ENCODE data around the gene LRRC57. TPM values are rescaled to one million over a fixed set of nuclear protein-coding genes. Genes with fewer than 3 reads are reported as not detected.
A peak's percentile ranks its signal among the peaks of the same experiment; 100 is the strongest.

The LRRC57 gene
- polyA plus RNA-seq, 3 donors, result 7.8 to 17.4 (median 11.2) TPM

DNA sequence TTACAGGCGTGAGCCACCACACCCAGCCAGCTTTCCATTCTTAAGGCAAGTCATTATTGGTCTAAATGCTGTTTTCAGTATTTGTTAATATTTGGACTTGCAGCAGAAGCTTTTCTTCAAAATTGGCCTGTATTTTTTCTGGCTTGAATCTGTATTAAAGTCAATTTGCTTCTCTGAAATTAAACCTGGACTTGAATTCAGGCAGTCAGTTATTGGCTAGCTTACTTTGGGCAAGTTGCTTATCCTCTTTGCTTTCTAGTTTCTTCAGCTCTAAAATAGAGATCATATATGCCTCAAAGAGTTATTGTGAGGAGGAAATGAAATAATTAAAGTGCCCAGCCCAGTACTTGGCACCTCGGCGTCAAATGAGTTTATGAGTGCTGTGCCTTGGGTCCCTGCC, 44.1 kb upstream of the LRRC57 start:
- TF ChIP-seq, protein P1, sequence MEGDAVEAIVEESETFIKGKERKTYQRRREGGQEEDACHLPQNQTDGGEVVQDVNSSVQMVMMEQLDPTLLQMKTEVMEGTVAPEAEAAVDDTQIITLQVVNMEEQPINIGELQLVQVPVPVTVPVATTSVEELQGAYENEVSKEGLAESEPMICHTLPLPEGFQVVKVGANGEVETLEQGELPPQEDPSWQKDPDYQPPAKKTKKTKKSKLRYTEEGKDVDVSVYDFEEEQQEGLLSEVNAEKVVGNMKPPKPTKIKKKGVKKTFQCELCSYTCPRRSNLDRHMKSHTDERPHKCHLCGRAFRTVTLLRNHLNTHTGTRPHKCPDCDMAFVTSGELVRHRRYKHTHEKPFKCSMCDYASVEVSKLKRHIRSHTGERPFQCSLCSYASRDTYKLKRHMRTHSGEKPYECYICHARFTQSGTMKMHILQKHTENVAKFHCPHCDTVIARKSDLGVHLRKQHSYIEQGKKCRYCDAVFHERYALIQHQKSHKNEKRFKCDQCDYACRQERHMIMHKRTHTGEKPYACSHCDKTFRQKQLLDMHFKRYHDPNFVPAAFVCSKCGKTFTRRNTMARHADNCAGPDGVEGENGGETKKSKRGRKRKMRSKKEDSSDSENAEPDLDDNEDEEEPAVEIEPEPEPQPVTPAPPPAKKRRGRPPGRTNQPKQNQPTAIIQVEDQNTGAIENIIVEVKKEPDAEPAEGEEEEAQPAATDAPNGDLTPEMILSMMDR (IDR thresholded peaks at IDR 0.05), result no peak

DNA sequence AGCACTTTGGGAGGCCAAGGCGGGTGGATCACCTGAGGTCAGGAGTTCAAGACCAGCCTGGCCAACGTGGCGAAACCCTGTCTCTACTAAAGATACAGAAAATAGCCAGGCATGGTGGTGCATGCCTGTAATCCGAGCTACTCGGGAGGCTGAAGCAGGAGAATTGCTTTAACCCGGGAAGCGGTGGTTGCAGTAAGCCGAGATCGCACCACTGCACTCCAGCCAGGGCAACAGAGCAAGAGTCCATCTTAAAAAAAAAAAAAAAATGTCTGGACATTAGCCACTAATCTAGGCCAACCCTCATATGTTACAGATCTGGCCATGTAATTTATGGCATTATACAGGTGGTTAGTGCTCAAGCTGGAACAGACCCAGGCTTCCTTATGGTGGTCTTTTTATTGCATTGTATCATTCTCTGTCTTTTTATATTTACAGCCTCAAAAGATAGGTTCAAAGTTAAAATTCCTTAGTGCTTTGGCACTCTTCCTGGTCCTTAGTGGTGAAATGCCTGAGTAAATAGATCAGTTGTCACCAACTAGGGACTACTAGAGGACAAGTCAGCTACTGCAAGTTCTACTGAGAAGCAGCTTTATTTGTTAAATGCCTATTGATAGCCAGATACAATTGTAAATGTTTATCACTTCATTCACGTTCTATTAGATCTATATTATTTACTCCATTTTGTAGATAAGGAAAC, 42.8 kb upstream of the LRRC57 start:
- TF ChIP-seq, protein P1 (IDR thresholded peaks at IDR 0.05), result peak; percentile 29
- Mint-ChIP-seq H3K27me3 (ENCODE audit: low read depth in 3 of 3) (peaks cover 0 to 2% (median 0%) of the 10 kb centered on the region in 3 donors), H3K9me3 (no peaks in the 10 kb centered on the region), H3K36me3 (no peaks in the 10 kb centered on the region), H3K4me3 (no peak overlapping the region), H3K27ac (no peak overlapping the region), H3K4me1 (no peaks in the 10 kb centered on the region)
- Histone ChIP-seq H3K4me3 (replicated peaks in 1 of 3; ENCODE audit: low read depth in 2 of 3, low read length in 3 of 3) (no peak overlapping the region), H3K27ac (ENCODE audit: low read depth in 1 of 2, low read length in 2 of 2) (no peak overlapping the region), H2AFZ (ENCODE audit: insufficient read depth, low read depth, low read length, poor library complexity, severe bottlenecking) (no peak overlapping the region), H3K9me3 (replicated peaks in 1 of 2; ENCODE audit: control insufficient read depth in 1 of 2, insufficient read depth in 1 of 2, low read length in 2 of 2) (no peaks in the 10 kb centered on the region), H3K4me1 (ENCODE audit: control insufficient read depth in 1 of 2, insufficient read depth in 2 of 2, low read length in 2 of 2) (no peaks in the 10 kb centered on the region), H3K9ac (ENCODE audit: insufficient read depth, low read length, poor library complexity, severe bottlenecking) (no peak overlapping the region), H3K4me2 (replicated peaks; ENCODE audit: extremely low read depth, low read length, poor library complexity, severe bottlenecking) (no peak overlapping the region), H3K79me2 (ENCODE audit: insufficient read depth, low read length) (no peaks in the 10 kb centered on the region), H4K20me1 (ENCODE audit: insufficient read depth, low read length) (no peaks in the 10 kb centered on the region), H3K36me3 (replicated peaks in 1 of 2; ENCODE audit: control insufficient read depth in 1 of 2, insufficient read depth in 2 of 2, low read length in 2 of 2) (no peaks in the 10 kb centered on the region), H3K27me3 (ENCODE audit: control insufficient read depth in 2 of 2, insufficient read depth in 2 of 2, low read length in 2 of 2) (no peaks in the 10 kb centered on the region)
- WGBS (ENCODE audit: insufficient coverage), result 96% methylated on average over 4 of the region's 10 CpGs
- intact Hi-C loops (cut with micrococcal nuclease), result no loop called here
- peak in 1 of 3 donors; percentile 10 for DNase-seq

More for the DNA sequence above, 44.1 kb upstream of the LRRC57 start:
- H3K27me3 Mint-ChIP-seq (ENCODE audit: low read depth in 3 of 3), result peaks cover 0 to 2% (median 0%) of the 10 kb centered on the region in 3 donors
- Histone ChIP-seq H3K27me3 (ENCODE audit: control insufficient read depth in 2 of 2, insufficient read depth in 2 of 2, low read length in 2 of 2) (no peaks in the 10 kb centered on the region), H3K4me1 (ENCODE audit: control insufficient read depth in 1 of 2, insufficient read depth in 2 of 2, low read length in 2 of 2) (no peaks in the 10 kb centered on the region), H3K9ac (ENCODE audit: insufficient read depth, low read length, poor library complexity, severe bottlenecking) (no peak overlapping the region), H3K4me3 (replicated peaks in 1 of 3; ENCODE audit: low read depth in 2 of 3, low read length in 3 of 3) (no peak overlapping the region), H3K4me2 (replicated peaks; ENCODE audit: extremely low read depth, low read length, poor library complexity, severe bottlenecking) (no peak overlapping the region), H4K20me1 (ENCODE audit: insufficient read depth, low read length) (no peaks in the 10 kb centered on the region), H3K36me3 (replicated peaks in 1 of 2; ENCODE audit: control insufficient read depth in 1 of 2, insufficient read depth in 2 of 2, low read length in 2 of 2) (no peaks in the 10 kb centered on the region), H3K9me3 (replicated peaks in 1 of 2; ENCODE audit: control insufficient read depth in 1 of 2, insufficient read depth in 1 of 2, low read length in 2 of 2) (no peaks in the 10 kb centered on the region), H2AFZ (ENCODE audit: insufficient read depth, low read depth, low read length, poor library complexity, severe bottlenecking) (no peak overlapping the region), H3K79me2 (ENCODE audit: insufficient read depth, low read length) (no peaks in the 10 kb centered on the region), H3K27ac (ENCODE audit: low read depth in 1 of 2, low read length in 2 of 2) (no peak overlapping the region)
- intact Hi-C loops (cut with micrococcal nuclease), result no loop called here
- no peaks in the 10 kb centered on the region for H3K9me3 Mint-ChIP-seq
- no peaks in the 10 kb centered on the region for H3K36me3 Mint-ChIP-seq
- peak overlapping the region in 1 of 7 donors; percentile 30 for H3K27ac Mint-ChIP-seq
- DNase-seq, result no peak
- H3K4me3 Mint-ChIP-seq, result no peak overlapping the region
- 93% methylated on average over 2 of the region's 3 CpGs for WGBS (ENCODE audit: insufficient coverage)
- no peaks in the 10 kb centered on the region for H3K4me1 Mint-ChIP-seq
